GM18502 (cell line): ENCODE measurements around the gene PLEKHG3.

Experiments used
- ATAC-seq: cut with Tn5 transposase; IDR thresholded peaks from one replicate; pipeline ENCODE4 v1.9.1; 2021; ENCODE audit warnings: mild to moderate bottlenecking; ENCODE audit not compliant: unreplicated experiment, poor library complexity

The PLEKHG3 gene

DNA sequence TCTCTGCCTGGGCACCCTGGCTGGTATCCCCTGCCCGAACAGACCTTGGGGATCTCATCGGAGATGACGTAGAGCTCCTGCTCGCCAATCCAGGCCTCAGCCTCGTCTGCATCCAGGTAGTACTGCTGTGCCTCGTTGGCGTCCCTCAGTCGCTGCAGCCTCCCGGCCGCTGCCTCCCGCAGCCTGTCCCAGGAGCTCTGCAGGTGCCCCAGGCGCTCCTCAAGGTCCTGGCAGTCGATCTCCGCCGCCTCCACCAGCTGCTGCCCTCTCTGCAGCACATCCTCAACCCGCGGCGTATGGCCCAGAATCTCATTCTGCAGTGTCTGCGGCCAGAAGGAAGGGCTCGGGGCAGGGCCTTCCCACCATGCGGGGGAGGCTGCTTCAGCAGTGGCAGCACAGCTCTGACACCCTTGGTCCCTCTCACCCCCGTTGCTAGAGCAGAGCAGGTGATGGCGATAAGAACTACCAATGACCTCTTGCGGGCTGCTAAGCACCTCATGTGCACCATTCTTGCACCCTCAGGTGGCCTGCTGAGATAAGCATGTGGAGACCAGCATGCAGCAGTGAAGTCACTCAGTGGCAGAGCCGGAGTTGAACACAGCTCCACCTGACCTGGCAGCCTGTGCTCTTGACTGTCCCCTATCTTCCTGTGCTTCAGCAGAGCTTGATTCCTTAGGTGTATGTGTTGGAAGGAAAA is 71.0 kb downstream of the PLEKHG3 start:
- no peak for ATAC-seq

DNA sequence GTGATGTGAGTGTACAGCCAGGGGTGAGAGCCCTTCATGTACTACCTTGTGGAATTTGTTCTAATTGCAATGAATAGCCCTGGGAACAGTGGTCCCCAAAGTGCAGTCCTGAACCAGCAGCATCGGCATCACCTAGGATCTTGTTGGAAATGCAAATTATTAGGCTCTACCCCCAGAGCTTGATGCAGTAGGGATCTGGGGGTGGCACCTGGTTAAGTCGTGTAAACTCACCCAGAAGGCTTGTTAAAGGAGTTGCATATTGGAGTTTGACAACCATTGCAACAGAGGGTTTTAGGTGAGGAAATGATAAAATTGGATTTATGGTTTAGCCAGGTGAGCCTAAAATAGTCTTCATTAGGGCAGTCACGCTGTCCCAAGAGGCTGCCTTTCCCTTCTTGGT is 73.2 kb downstream of the PLEKHG3 start:
- no peak for ATAC-seq

DNA sequence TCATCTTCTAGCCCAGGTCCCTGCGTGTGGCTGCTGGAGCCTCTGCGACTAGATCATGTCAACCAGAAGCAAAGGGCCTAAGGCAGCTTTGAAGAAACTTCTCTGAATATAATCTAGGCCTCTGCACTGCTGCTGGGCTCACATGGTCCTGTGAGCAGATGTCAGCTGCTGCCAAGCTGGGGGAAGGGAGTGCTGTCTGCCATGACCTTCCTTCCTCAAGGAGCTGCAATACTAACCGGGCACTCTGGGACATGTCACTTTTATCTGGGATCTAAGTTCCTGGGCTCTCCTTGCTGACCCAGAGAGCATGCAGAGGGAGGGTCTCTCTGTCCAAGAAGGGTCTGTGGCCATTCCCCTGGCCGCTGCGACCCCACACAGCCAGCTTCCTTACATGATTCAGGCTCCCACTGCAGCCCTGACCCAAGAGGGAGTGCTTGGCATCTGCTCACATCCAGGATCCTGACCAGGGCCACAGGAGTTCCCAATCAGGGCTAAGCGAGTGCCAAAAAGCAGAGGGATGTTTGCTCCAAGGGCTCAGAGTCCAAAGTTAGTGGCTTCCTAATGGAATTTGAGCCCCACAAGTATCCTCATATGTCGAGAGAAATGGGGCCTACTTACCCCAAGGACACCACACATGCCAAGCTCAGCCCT is 74.0 kb downstream of the PLEKHG3 start:
- ATAC-seq: no peak

DNA sequence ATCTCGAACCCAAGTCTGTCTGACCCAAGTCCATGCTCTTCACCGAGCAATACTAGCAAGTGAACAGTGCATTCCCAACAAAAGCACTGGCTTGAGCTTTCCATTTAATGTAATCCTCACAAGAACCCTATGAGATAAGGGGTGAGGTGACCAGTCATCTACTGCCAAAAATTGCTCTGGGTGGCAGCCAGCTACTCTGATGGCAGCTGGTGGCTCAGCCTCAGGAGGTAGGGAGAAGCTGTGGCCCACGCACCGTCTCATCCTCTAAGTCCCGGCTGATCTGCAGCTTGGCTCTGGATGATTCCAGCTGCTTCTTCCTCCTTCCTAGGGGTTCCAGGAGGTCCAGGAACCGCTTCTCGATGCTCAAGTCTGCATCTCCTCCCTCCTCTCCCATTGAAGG is 75.2 kb downstream of the PLEKHG3 start:
- no peak for ATAC-seq

DNA sequence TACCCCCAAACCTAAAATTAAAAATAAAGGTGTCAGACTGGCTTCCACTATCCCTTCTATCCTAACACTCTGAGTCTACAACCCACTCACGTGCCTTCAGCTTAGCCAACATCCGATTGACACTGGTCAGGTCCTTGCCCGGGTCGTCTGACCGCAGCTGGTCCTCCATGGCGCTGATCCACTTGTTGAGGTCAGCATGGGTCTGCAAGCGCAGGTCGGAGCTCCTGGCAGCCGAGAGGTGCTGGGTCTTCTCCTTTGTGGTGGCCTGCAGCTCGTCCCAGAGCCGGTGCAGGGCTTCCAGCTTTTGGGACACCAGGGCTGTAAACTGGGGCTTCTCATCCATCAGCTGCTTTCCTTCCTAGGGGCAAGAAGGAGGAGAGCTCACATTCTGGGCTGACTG is 78.0 kb downstream of the PLEKHG3 start:
- ATAC-seq: no peak

DNA sequence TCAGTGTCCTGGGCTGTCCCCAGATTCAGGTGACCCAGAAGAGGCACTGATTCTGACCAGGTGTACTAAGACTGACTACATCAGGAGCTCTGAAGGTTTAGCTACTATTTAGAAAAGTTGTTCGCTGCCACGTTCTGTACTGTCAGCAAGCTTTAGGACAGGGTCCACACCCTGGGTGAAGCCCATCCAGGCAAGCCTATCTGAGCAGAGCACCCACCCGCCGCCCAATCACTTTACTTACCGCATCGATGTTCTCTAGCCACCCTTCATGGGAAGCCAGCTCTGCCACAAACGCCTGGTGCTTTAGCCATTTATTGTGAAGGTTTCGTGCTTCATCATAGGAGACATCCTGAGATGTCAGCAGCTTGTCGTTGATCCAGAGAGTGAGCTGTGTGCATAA is 79.8 kb downstream of the PLEKHG3 start:
- ATAC-seq: no peak

DNA sequence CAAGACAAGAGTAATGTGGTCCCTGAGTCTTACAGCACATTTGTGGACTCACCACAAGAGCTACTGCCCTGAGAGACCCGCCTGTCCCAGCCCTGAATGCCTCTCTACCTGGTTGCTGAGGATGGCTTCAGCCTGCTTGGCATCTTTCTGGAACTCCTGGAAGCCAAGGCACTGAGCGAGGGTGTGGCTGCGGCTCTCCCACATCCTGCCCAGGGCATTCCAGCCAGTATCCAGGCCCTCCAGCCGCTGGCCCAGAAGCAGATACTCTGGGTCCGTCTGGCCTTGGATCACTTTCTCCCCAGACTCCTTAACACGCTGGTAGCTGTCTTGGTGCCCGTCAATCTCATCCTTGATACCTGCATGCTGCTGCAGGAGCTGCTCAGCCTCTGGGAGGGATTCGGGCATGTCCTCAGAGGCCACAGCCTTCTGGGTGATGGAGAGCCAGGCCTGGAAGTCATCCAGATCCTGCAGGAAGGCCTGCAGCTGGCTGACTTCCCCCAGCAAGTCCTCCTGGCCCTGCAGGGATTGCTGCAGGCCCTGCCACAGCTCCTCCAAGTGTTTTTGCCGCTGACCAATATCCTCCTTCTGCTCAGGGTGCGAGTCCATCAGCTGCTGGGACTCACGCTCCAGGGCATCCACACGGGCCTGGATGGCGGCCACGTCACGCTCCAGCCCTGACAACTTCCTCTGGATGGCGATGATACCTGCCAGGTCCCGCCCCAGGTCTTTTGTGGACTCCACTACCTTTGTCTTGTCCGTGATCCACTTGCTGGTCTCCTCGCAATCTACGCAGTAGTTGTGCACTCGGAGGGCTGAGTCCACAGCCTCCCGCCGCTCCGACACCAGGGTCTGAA is 82.3 kb downstream of the PLEKHG3 start:
- ATAC-seq: no peak

DNA sequence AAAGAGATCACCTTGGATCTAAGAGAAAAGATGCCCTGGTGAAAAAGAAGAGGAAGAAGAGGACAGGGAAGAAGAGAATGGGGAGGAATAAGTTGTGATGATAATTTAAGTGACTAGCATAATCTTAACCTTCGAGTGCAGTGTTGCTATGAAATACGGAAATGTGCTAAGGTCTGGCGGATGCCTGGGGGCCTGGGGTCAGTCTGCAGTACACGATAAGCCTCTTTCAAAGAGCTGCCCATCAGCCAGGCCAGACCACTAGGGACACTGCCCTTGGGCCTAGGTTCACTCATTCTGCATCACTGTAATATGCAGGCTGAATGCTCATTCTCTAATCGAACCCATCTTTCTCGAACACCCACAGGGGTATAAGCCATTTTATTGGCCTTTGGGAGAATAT is 83.4 kb downstream of the PLEKHG3 start:
- ATAC-seq: no peak

DNA sequence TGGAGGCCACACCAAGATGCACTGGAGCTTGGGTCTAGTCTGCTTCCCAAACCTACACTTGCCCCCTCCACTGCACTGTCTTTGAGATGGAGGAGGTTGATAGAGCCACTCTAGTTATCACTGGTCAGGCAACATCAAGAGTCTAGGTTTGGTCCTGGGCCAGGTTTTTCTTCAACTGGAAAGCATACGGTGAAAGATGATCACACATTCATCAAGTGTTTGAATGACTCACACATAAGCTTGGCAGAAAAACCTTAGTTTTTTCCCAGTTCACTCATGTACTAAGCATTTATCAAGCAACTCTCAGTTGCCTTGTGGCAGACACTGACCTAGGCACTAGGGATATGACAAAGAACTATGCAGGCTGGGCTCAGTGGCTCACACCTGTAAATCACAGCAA is 84.5 kb downstream of the PLEKHG3 start:
- ATAC-seq: no peak

DNA sequence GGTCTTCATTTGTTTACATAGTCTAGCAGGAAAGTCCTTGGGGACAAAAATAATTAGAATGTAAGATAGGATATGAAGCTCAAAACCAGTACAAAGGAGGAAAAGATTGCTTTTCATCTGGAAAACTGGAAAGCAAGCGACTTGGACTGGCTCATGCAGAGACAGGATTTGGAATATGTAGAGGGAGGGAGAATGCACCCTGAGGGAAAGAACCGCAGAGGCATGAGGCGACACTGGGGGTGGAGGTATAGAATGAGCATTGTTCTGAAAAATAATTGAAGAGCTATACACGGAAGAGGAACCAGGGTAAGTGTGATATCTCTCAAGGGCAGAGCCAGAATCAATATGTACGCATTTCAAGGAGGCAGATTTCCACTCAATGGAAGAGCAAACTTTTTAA is 85.5 kb downstream of the PLEKHG3 start:
- no peak for ATAC-seq

DNA sequence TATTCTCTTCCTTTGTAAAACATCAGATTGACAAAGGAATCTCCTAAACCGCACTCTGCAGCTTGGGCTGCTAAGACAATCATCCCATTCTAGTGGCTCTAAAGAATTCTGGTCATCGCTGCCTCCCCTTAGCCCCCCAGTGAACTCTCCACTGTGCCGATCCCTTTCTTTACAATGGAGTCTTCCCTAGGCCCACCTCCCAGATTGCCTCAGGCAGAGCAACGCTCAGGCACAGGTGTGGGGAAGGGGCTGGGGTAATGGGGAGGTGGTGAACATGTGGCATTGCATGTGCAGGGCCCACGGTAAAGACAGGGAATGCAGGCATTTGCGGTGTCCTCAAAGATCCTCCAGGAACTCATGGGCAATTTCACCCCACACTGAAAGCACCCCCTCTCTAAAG is 86.3 kb downstream of the PLEKHG3 start:
- ATAC-seq: no peak

DNA sequence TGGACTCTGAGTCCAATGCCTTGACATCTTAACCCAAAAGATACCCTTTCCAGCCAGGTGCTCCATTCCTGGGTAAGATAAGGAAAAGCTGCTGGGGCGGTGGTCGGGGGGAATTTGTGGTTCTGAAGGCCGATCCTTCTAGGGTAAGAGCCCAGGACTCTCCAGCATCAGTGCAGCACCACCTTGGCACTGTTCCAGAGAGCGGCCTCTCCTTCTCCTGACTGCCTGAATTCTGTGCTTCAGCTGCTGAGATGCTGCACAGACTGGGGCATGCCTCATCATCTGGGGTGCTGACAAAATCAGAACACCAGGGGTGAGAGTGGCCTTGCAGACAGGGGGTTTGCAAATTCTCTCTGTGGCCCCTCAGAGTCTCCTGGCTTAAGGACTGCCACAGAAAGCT is 88.0 kb downstream of the PLEKHG3 start:
- no peak for ATAC-seq

DNA sequence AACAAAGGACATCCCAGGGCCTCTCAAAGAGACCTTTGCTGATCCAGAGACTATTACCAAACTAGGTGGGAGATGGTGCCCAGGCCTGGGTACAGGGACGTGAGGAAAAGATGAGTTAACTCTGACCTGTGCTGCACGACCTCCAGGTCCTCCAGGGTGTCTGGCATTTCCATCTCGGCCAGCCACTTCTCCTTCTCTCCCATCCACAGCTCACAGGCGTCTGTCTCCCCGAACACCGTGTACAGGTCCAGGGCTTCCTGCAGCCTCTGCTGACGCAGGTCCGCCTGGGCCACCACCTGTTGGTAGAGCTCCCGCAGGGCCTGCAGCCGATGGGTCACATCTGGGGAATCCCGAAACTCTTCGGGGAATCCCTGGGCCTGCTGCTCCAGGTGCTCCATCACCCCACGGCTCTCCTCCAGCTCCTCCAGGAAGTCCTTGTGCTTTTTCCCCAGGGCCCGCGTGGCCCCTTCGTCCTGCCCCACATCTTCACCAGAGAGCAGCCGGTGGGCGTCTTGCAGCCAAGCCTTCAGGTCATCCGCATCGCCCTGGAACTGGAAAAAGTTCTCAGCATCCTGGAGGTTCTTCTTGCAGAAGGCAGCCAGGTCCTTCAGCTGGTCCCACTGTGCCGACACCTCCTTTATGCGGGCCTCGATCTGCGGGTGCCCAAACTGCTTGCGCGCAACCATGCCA is 88.8 kb downstream of the PLEKHG3 start:
- ATAC-seq: no peak

DNA sequence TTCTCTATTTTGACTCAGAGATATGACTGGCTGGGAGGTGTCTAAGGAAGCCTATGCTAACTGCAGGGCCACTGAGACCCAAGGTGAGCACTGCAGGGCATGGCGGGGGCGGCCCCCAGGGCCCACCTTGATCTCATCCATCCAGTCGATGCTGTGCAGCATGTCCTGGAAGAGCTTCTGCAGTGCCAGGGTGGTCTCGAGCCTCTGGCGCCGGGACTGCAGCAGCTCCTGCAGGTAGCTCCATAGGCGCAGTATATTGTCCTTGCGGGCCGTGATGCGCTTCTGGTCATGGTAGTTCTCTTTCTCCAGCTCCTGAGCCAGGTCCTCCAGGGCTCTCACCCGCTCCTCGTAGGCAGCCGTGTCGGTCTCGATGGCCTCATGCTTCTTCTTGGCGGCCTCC is 91.0 kb downstream of the PLEKHG3 start:
- no peak for ATAC-seq

DNA sequence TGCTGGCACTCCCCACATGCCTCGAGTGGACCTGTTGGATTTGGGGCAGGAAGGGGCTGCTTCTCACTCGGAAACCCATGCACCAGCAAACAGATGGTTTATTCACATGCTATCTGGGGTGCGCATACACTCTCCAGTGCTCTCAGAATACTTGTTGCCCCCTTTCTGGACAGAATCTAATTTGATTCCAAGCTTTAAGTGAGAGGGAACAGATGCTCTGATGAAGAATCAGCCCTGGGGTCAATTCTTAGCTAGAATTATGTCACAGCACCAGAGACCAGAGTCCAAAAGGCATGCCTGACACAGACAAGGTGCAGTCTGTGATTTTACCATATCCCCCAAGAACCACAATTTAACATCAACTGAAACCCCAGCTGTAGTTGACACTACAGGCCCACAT is 91.7 kb downstream of the PLEKHG3 start:
- ATAC-seq: no peak

DNA sequence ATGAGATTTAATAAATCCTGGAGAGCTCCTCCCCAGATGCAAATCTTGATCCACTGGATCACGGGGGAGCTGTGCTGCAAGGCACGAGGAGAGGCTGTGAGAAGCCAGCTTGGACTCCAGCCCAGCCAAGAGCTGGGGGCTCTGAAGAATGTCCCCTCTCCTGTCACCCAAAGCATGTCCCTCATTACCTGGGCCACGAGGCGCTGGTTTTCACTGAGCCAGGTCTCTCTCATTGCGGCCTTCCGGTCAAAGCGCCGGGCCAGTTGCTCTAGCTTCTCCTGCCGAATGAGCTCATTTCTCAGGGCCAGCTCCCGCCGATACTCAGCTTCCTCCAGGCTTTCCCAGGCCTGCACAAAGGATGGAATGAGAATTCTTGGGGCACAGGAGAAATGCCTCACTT is 92.1 kb downstream of the PLEKHG3 start:
- no peak for ATAC-seq

DNA sequence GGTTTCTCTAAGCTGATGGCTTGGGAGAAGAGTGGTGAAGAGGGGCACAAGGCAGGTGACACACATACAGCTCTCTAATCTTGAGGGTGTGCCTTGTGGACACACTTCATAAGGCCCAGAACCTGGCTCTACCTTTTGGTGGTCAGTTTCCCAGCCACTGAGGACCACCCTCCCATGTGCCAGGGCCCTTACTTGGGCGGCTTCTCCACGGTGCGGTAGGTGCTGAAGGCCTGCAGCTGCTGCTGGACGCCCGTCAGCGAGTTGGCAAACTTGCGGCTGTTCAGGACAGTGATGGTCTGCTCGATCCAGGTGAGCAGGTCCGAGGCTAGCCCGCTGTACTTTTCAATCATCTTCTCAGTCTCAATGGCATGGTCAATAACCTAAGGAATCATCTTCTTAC is 95.3 kb downstream of the PLEKHG3 start:
- no peak for ATAC-seq
